HG02870 (cell line): Measurements from ENCODE around the gene SERPINB1.

Experiments
- ATAC-seq: cut with Tn5 transposase; IDR thresholded peaks from one replicate; pipeline ENCODE4 v1.9.1; 2021; ENCODE audit warnings: mild to moderate bottlenecking, moderate library complexity; ENCODE audit not compliant: unreplicated experiment

Gene SERPINB1

DNA sequence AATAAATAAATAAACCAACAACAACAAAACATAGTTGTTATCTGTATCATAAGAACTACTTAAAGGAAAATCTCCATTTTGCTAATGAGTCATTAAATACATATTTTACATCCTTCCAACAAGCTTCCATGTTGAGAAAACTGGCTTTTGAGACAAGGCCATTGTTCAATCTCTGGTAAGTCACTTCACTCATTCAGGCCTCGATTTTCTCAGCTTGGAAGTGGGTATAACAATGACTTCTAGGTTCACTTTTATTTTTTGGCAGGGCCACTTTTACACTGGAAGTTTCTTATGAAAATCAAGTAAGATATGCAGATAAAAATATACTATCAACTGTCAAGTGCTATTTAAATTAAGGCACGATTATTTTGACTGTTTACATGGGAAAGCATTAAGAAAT lies 46.5 kb downstream of the SERPINB1 start:
- no peak for ATAC-seq

GRCh38 chr6:2794171-2794730 lies 47.4 kb downstream of the SERPINB1 start:
- ATAC-seq, result no peak

DNA sequence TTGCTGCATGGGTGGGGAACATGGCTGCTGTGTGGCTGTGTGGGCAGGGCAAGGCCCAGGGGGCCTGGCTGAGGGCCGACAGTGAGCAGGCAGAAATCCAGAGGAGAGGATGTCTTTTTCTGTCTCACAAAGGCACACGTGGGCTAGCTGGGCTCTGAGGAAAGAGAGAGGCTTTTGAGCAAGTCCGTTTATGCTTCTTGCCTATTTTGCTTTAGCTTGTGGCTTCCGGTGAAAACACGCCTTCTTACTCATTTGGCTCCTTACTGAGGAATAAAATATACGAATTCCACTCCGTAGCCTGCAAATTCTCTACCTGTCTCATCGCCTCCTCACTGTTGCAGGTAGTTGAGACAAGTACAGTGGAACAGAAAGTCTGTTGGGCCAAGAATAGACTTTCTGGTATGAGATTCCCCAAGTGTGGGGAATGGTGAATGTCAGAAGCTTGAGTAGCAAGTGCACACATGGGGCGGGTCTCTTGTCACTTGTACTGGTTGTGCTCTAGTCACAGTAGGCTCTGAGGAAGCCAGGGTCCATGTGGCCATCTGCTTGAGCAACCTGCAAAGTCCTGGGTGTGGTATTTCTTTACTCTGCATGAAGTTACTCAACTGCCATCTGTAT lies 48.0 kb downstream of the SERPINB1 start:
- ATAC-seq, result no peak

DNA sequence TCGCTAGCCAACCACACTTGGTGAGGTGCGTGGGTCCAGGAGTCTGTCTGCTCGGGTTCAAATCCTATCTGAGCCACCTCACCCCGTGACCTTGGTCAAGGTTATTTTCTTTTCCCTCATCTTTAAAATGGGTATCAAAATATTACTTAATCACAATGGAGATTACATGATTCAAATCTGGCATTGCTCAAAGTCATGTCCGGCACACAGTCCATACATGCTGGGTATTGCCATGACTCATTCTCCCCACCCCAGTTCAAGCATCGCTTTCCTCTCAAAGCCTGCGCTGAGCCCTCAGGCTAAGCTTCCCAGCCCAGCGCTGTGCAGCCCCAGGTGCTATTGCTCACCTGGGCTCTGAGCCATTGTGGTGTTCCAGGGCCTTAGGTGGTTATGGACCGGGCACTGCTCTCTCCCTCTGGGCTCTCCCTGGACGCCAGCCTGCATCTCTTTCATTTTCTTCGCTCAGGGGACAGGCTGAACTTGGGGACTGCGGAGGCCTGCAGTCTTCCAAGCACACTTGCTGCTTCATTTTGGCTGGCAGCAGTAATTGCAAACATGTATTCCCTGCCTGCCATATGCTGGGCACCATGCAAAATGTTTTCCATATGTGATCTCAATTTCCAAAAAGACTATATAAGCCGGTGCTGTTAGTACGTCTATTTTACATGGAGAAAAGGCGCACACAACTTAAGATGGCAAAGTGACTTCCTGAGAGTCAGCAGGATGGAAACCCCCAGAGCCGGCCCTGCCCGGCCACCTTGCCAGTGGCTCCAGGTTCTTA lies 49.1 kb downstream of the SERPINB1 start:
- ATAC-seq, result no peak

- no peak for ATAC-seq
Measured at GRCh38 chr6:2791450-2791974, 50.2 kb downstream of the SERPINB1 start.

GRCh38 chr6:2790588-2791449 lies 50.8 kb downstream of the SERPINB1 start:
- ATAC-seq, result no peak

GRCh38 chr6:2786269-2786668 lies 55.4 kb downstream of the SERPINB1 start:
- ATAC-seq, result no peak

- no peak for ATAC-seq
Measured at GRCh38 chr6:2784930-2785329, 56.7 kb downstream of the SERPINB1 start.

GRCh38 chr6:2784061-2784460 lies 57.6 kb downstream of the SERPINB1 start:
- no peak for ATAC-seq

- ATAC-seq, result no peak
Measured at GRCh38 chr6:2783188-2783963, 58.3 kb downstream of the SERPINB1 start.

- ATAC-seq, result no peak
Measured at GRCh38 chr6:2782825-2783187, 58.9 kb downstream of the SERPINB1 start.

DNA sequence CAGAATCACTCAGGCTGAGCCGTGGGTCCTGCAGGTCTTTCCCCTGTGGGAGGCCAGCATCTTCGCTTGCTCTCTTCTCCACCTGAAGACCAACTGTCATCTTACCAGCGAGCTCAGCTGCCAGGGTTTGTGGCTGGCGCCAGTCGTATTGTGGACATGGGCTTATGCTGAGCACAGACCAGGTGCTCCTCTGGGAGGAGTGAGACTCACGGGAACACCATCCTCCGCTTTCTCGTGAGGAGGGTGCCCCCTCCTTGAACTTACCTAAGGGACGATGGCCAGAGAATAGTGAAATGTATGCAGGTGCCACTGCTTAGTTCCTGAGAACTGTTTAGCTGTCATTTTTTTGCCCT lies 59.3 kb downstream of the SERPINB1 start:
- no peak for ATAC-seq
